HG03175 (cell line): ENCODE measurements around the gene ATXN1.

ENCODE experiments used
- ATAC-seq: cut with Tn5 transposase; IDR thresholded peaks from one replicate; pipeline ENCODE4 v1.9.1; 2021; ENCODE audit warnings: mild to moderate bottlenecking, moderate library complexity; ENCODE audit not compliant: unreplicated experiment

ATXN1 gene

DNA sequence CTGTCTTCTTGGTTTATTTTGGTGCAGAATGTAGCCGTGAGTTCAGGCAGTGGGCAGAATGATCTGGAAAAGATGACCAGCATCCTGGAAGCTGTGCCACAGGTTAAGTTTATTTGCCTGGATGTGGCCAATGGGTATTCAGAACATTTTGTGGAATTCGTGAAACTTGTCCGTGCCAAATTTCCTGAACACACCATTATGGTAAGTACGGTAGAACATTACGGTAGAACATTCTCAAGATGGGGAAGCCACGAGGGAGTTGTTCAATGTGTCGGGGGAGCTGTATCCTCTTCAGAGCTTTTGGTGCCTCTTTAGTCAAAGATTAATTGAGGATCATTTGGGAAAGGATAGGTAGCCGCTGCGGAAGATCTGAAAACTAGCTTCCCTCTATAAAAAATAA is 506.7 kb downstream of the ATXN1 start:
- no peak for ATAC-seq

GRCh38 chr6:16253399-16254144 is 507.7 kb downstream of the ATXN1 start:
- ATAC-seq: no peak

DNA sequence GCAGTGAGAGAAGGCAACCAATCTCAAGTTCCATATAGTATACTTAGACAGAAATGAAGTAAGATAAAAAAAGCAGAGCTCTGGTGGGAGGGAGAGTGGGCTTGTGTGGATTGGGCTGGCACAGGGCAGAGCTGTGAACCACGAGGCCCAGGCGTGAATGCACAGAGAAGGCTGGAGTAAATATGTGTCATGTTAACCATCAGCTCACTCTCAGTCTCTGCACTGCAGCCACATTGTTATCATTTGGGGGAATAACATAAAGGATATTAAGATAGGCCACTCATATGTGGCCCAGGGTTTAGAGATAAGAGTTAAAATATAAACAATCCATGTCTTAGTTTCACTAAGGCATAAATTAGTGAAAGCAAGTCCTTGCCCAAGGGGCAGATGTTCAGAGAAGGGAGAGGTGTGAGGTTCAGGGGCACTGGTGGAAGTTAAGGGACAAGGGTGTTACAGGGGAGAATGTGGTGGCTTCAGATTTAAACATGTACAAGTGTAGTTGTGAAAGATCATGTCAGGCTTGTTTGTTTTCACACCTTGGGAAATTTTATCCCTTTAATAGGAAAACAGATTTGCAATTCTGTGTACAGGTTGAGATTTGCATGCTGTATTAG is 508.5 kb downstream of the ATXN1 start:
- no peak for ATAC-seq

DNA sequence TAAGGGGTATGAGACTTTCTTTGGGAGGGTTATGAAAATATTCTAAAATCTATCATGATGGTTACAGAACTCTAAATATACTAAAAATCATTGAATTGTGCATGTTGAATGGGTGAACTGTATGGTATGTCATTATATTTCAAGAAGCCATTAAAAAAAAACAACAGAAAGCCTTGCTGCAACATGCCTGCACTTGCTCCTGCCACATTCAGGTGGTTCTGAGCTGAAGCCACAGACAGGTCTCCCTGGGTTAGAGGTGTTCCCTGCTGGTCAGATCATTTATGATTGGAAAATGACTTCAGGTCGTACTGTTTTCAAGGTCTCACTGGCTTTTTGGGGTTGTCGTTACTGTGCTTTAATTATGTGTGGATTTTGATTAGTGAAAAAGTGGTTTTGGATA is 509.6 kb downstream of the ATXN1 start:
- ATAC-seq: no peak

DNA sequence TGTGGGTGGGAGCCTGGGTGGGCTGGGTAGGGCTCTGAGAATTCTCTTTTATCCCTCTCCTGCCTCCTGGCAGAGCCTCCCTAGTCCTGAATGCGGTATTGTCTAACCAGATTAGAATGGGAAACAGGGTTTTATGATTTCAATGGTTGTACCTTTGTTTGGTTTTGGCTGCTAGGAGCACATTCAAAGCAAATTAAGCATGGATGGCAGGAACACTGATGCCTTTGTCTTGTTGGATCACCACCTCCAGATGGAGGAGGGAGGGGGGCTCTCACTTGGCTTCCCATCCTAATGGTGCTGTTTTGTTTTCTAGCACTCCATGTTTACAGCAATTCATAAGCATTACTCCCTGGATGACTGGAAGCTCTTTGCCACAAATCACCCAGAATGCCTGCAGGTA is 511.3 kb downstream of the ATXN1 start:
- no peak for ATAC-seq
